RWPE1 (cell line): ENCODE results near the gene PRXL2B.
A peak's percentile ranks its signal among the peaks of the same experiment; 100 is the strongest.

ENCODE experiments used
- CTCF ChIA-PET: fragments of 350-600 bp; sonication (Branson Sonifier 250); formaldehyde crosslinking; extraction: SDS; loops from one replicate; lab custom pipeline; 2021; lab: Yijun Ruan, JAX
- POLR2A ChIA-PET: fragments of 400-600 bp; formaldehyde crosslinking; extraction: SDS; loops from one replicate; lab custom pipeline; 2020; ENCODE audit warnings: antibody characterized with exemption; ENCODE audit not compliant: low non-redundant PET; lab: Yijun Ruan, JAX
- DNase-seq: peaks from one replicate; pipeline ENCODE4 v3.0.0; 2012; ENCODE audit warnings: low spot score
- H3K27ac ChIP-seq: fragments of 450-650 bp; 2 replicates; pipeline ENCODE4 v1.5.1; 2017
- TF ChIP-seq, protein P1 (sequence below): fragments of 450-650 bp; conservative IDR thresholded peaks from 2 replicates; pipeline ENCODE4 v1.5.1; 2017; ENCODE audit warnings: low read depth, mild to moderate bottlenecking

PRXL2B gene

DNA sequence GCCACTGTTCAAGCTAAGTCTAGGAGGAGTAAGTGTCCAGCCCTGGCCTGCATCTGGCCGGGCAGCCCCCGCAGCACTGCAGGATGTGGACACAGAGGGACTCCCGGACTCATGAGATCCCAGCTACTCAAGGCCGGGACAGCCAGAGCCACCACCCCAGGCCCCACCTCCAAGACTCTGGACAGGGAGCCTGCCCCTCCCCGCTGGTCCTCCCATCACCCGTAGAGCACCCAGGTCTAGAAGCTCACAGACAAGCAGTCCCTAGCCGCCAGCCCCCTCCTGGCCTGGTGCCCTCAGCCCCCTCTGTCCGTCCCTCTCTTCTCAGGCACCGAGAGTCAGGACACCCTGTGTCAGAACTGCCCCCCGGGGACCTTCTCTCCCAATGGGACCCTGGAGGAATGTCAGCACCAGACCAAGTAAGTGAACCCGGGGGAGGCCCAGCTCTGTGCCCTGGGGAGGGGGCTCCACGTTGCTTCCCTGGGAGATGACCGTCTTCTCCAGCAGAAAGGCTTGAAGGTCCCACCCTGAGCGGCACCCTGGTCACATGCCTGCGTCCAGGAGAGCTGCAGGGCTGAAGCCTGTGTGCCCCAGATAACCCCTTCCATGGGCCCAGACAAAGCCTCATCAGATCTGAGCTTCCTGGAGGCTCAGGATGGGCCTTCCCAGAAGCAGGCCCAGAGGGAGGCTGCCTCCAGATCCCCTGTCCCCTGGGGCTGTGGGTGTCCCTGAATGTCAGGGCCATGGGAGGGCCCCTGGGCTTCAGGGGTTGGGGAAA, 26.1 kb upstream of the PRXL2B start:
- ChIA-PET POLR2A (interaction anchor here (1.3 kb wide), 1 partner anchor 25 kb away, joined by 3 read pairs; the partner anchor contains the start of gene PRXL2B), CTCF (interaction anchor here (0.6 to 1.1 kb wide), 2 partner anchors 25 to 53 kb away, joined by 3 to 4 read pairs; no protein-coding TSS in a partner anchor)
- TF ChIP-seq, protein P1, sequence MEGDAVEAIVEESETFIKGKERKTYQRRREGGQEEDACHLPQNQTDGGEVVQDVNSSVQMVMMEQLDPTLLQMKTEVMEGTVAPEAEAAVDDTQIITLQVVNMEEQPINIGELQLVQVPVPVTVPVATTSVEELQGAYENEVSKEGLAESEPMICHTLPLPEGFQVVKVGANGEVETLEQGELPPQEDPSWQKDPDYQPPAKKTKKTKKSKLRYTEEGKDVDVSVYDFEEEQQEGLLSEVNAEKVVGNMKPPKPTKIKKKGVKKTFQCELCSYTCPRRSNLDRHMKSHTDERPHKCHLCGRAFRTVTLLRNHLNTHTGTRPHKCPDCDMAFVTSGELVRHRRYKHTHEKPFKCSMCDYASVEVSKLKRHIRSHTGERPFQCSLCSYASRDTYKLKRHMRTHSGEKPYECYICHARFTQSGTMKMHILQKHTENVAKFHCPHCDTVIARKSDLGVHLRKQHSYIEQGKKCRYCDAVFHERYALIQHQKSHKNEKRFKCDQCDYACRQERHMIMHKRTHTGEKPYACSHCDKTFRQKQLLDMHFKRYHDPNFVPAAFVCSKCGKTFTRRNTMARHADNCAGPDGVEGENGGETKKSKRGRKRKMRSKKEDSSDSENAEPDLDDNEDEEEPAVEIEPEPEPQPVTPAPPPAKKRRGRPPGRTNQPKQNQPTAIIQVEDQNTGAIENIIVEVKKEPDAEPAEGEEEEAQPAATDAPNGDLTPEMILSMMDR, result no peak
- peak overlapping the region; percentile 14; the same call in 1 of the 2 replicates for H3K27ac ChIP-seq
- no peak for DNase-seq

DNA sequence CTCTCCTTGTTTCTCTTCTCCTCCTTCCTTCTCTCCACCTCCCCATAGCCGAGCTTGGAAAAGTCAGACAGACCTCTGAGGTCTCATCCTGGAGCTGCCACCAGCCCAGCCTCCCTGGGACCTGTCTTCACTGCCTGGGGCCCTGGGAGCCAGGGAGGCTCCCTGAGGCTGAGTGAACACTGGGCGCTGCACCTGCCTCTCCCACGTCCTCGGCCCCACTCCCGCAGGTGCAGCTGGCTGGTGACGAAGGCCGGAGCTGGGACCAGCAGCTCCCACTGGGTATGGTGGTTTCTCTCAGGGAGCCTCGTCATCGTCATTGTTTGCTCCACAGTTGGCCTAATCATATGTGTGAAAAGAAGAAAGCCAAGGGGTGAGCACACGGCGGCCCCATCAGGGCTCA, 25.1 kb upstream of the PRXL2B start:
- CTCF ChIA-PET, result interaction anchor here (0.6 to 1.1 kb wide), 5 partner anchors 25 to 174 kb away, joined by 3 to 6 read pairs (median 3); no protein-coding TSS in a partner anchor

DNA sequence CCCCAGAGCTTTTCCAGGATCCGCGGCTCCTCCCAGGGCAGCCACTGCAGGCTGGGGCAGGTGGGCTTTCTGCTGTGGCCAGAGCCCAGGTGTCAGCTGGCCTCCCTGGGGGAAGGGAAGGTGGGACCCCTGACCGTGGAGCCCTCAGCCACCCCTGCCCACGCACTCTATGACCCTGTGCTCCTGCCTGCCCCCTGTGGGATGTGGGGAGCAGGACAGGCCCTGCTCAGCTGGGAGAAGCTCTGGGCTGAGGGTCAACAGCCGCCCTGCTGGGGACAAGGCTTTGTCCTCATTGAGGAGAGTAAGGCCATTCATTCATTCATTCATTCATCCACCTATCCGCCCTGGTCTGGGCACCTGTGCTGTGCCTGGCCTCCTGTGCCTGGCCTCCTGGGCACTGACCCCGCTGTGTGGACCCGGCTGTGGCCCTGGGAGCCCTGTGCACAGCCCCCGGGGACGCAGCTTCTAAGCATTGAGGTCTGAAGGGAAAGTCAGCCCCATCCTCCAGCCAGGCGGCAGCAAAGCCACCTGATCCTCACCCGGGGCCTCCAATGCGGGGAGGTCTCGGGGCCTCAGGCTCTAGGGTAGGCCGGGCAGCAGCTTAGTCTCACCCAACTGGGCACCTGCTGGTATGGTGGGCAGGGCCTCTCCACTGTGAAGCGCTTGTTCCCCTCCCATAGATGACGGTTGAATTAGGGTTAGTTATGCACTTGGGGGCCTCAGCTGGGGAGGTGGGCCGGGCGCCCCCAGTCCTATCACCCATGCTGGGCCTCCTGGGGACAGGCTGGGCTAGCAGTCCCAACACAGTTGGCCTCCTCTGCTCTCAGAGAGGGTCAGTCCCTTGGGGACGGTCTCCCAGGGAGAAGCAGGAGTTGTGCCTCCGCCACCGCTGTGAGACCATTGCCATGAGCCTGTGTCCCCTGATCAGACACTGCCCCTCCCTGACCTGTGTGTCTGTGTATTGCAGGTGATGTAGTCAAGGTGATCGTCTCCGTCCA, 24.4 kb upstream of the PRXL2B start:
- no peak for DNase-seq
- ChIA-PET CTCF (interaction anchor here (0.6 to 0.9 kb wide), 7 partner anchors 26 to 883 kb away, joined by 3 to 6 read pairs (median 3); no protein-coding TSS in a partner anchor), POLR2A (interaction anchor here (1.3 kb wide), 1 partner anchor 24 kb away, joined by 3 read pairs; the partner anchor contains the start of gene PRXL2B)
- H3K27ac ChIP-seq, result no peak overlapping the region
- TF ChIP-seq, protein P1, result peak; percentile 25

More for the DNA sequence above, 25.1 kb upstream of the PRXL2B start:
- TF ChIP-seq, protein P1, result no peak
- POLR2A ChIA-PET, result interaction anchor here (1.3 kb wide), 1 partner anchor 24 kb away, joined by 3 read pairs; the partner anchor contains the start of gene PRXL2B
- H3K27ac ChIP-seq, result peak overlapping the region; percentile 14
- no peak for DNase-seq

DNA sequence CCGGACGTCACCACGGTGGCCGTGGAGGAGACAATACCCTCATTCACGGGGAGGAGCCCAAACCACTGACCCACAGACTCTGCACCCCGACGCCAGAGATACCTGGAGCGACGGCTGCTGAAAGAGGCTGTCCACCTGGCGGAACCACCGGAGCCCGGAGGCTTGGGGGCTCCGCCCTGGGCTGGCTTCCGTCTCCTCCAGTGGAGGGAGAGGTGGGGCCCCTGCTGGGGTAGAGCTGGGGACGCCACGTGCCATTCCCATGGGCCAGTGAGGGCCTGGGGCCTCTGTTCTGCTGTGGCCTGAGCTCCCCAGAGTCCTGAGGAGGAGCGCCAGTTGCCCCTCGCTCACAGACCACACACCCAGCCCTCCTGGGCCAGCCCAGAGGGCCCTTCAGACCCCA, 23.4 kb upstream of the PRXL2B start:
- no peak for DNase-seq
- H3K27ac ChIP-seq, result no peak overlapping the region
- TF ChIP-seq, protein P1, result no peak
- CTCF ChIA-PET, result interaction anchor here (1.1 kb wide), 1 partner anchor 21 kb away, joined by 3 read pairs; no protein-coding TSS in a partner anchor
- POLR2A ChIA-PET, result no interaction called here

DNA sequence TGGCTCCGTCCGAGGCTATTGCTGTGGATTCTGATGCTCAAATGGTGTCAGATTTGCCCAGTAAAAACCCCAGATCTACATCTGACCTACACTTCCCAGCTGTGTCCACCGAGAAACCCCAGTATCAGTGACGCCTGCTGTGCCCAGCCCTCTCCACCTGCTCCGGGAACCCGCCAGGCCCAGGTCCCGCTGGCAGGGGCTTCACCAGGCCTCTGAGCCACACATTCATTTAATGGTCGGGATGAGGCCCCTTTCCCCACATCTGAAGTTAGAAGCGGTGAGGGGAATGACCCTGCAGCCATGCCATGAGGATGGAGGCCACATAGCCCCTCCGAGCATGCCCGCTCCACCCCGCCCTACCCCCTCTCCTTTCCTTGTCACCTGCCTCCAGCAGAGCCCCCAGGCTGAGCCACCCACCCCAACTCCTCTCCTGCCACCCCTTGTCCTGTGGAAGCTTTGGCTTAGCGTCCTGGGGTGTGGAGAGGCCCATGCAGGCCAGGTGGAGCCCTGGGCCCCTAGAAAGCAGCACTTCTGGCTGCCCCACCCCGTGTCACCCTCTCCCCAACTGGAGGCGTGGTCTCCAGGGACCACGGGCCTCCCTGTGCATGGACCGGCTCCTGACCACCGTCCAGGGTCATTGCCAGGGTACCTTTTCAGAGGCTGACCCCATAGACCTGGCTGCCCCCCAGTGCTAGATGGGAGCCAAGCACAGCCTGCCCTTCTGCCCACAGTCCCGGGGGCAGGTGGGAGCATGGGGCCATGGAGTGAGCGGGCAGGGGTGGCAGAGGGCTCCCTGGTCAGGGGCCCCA, 22.4 kb upstream of the PRXL2B start:
- POLR2A ChIA-PET, result interaction anchor here (1.1 kb wide), 1 partner anchor 22 kb away, joined by 4 read pairs; no protein-coding TSS in a partner anchor
- DNase-seq, result no peak
- TF ChIP-seq, protein P1, result no peak
- H3K27ac ChIP-seq, result no peak overlapping the region
- CTCF ChIA-PET, result interaction anchor here (0.6 to 1.1 kb wide), 3 partner anchors 20 to 875 kb away, joined by 3 to 4 read pairs (median 3); no protein-coding TSS in a partner anchor
